GM19025 (cell line): ENCODE results near the gene TSPEAR.
"Not testable (repeated sequence)": the region's sequence is repeated elsewhere in the genome, so short reads cannot be mapped to it uniquely, and the experiment has no call there.

ENCODE experiments used
- ATAC-seq: cut with Tn5 transposase; IDR thresholded peaks from one replicate; pipeline ENCODE4 v1.9.1; 2021; ENCODE audit warnings: mild to moderate bottlenecking, low read depth, moderate library complexity; ENCODE audit not compliant: unreplicated experiment

The TSPEAR gene

GRCh38 chr21:44513389-44514217 lies 197.8 kb downstream of the TSPEAR start:
- no peak for ATAC-seq

DNA sequence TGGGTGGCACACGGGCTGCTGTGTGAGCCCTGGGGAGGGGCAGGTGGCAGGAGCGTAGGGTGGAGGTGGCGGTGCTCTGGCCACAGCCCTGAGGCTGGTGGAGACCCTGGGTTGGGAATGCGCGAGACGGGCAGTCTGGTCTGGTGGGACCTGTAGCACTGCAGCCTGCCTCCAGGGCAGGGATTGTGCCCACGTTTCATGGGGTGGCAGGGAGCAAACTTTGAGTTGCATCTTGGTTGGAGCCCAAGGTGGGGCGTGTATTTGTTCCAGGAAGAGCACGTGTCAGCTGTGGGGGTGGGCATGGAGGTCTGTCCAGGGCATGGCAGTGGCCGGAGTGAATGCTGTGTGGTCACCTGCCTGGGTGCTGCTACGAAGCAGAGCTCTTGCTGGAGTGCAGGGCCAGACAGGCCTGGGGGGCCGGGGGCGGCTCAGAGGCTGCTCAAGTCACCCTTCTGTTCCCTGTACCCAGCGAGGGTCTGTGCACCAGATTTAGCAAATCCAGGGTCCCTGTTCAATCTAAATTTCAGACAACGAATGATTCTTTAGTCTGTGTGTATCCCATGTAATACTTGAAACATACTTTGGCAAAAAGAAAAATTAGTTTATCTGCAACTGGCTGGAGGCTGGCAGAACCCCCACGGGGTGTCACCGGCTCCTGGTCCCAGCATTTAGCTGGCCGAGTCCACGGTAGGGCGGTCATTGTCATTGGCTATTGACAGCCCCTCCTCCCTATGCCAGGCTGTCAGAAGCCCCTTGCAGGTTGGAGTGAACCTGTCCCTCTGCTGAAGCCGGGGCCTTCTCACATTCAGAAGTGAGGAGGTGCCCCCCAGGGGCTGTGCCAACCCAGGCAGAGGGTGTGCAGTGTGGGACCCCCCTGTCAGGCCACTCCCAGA lies 198.6 kb downstream of the TSPEAR start:
- ATAC-seq = no peak

DNA sequence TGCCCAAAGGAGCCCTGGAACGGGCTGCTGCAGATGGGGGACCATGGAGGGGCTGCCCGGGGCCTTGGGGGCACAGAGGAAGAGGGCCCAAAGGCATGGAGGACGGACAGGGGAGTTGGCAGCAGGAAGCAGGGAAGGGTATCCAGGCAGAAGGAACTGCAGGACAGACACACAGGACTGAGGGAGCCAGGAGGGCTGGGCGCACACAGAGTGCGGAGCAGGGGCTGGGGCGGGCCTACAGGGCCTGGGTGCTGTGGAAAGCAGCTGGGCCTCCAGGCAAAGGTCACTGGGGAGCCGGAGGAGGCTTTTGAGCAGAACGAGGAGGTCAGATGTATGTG lies 199.5 kb downstream of the TSPEAR start:
- ATAC-seq = no peak

DNA sequence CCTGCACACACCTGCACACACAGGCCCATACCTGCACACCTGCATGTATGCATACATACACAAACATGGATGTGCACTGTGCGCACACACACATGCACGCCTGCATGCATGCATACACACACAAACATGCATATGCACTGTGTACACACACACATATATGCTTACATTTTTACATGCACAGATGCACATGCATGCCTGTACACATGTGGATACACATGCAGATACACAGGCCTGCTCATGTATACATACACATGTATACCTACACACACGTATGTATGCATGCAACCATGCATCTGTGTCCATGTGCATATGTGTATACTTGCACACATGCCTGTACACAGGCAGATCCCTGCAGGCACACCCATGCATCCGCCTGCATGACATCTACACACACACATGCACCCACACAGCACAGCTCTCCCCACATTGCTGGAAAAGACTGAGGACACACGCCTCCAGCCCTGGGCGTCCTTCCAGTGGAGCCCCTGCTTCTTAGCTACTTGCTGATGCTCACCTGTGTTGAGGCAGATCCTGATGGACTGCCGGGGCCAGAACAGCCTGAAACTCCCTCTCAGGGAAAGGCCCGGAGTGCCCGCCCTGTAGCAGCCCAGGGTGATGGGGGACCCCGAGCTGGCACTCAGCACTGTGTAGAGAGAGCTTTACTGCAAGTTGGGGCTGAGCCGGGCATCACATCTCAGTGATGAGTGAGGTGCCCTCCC lies 200.0 kb downstream of the TSPEAR start:
- no peak for ATAC-seq

- ATAC-seq = no peak
Observed at GRCh38 chr21:44510508-44511218, 200.7 kb downstream of the TSPEAR start.

DNA sequence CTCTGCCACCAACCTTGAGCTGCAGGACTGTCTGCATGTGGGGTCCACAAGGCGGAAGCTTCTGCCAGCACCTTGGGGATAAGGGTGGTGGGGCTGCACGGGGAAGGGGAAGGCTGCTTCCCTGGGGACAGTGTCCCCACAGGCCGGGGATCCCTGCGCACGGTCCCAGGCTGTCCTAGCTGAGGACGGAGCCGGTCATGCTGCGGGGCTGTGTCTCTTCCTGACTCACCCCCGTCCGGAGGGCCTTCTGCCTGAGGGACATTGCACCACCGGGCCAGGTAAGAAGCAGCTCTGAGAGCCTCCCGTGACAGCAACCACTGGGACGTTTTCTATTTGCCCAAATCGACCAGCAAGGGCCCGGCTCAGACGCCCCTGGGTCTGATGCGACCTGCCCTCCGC lies 201.3 kb downstream of the TSPEAR start:
- no peak for ATAC-seq

DNA sequence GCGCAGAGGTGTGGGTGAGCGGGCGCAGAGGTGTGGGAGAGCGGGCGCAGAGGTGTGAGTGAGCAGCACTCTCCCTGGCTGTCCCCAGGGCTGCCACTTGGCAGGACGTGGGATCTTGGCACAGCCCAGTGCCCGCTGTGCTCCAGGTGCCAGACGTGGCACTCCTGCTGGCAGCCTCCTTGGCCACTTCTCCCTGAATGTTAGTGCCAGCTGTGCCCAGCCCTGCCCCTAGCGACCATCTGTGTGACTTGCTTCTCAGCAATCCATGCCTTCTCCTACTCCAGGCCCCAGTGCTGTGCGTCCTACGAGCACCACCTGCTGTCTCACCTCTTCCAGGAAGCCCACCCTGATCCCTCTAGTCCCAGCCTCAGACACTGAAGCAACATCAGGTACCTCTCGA lies 201.8 kb downstream of the TSPEAR start:
- no peak for ATAC-seq

- no peak for ATAC-seq
Observed at GRCh38 chr21:44508711-44509445, 202.5 kb downstream of the TSPEAR start.

- ATAC-seq = no peak
Observed at GRCh38 chr21:44508426-44508710, 203.0 kb downstream of the TSPEAR start.

DNA sequence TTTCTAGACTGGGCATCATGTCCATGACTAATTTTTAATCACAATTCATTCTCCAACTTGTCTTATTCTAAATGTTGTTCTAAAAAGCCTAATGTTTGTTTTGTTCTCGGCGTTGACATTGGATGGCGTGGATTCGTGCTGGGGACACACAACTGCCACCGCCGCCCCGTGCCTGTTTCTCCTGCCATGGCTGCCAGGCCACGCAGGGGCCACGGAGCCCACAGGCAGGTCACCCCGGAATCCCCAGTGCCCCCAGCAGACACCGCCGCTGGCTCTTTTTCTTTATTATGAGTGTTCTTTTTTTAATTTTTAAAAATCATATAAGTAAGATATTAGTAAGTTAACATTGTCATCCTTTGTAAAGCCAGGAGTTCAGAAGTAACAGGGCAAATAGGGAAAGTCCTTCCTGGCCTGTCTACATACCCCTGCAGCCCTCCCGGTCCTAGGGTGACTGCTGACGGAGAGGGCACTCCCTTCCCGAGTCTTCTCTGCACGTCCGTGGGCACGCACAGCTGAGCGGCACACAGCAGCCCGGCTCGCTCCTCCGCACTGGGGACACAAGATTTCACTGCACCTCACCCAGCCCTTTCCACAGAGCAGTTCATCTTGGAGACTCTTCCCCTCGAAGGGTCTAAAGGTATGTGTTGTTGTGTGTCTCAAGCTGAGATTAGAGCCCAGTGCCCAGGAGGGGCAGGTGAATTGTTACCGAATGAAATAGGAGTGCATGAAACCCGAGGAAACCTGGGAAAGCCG lies 203.5 kb downstream of the TSPEAR start:
- ATAC-seq = no peak

- ATAC-seq = no peak
Observed at GRCh38 chr21:44506279-44507255, 204.8 kb downstream of the TSPEAR start.

DNA sequence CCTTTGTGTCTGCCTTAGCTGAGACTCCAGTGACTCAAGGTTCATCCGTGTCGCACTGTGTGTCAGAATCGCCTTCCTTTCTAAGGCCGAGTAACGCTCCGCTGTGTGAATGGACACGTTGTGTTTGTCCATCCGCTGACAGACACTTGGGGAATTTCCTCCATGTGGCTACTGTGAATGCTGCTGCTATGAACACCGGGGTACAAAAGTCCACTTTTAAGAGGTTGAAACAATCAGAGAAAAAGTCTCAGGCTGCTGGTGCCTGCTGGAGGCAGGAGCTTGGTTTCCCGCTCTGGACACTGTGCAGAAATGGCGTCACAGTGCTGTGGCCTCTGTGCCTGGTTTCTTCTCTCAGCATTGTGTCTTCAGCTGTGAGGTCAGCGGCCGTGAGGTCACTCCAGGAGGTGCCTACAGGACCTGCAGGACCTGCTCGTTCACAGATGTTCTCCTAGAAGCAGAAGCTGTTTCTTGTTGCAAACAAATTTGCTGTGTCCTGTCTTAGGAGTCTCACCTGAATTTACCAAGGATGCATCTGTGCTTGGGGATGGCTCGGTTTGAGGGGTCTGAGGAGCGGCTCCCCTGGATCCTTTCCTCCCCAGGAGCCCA lies 205.6 kb downstream of the TSPEAR start:
- ATAC-seq = no peak

- ATAC-seq = no peak
Observed at GRCh38 chr21:44503901-44504399, 207.4 kb downstream of the TSPEAR start.

- not testable (repeated sequence) for ATAC-seq
Observed at GRCh38 chr21:44503006-44503889, 208.1 kb downstream of the TSPEAR start.

DNA sequence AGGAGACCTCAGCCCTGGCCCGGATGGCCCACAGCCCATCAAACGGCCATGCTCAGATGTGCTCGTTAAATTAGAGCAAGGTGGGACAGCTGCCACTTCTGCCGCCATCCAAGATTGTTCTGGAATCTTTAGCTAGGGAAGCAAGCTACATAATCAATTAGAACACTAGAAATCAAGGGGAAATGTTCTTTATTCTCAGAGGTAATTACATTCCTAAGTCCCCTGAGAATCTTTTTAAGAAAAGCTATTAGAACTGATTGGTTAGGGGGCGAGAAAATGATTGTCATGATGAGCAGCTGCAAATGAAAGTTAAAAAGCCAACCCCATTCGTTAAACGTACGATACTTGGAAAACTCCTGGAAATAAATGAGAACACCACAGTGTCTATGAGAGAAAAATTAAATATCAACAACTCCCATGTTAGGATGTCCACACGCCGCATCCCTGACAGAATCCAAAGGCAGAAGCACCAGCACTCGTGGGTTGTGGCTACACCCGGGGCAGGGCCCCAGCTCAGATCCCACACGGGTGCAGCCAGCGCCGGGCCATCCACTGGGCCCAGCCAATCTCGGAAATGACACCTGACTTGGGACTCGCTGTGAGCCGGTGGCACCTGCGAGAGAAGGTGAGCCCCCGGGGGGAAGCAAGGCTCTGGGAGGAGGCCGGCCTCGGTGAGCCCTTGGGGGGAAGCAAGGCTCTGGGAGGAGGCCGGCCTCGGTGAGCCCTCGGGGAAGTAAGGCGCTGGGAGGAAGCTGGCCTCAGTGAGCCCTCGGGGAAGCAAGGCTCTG lies 209.0 kb downstream of the TSPEAR start:
- ATAC-seq = no peak

GRCh38 chr21:44500111-44500510 lies 211.3 kb downstream of the TSPEAR start:
- ATAC-seq = no peak
